ENCODE measurements around the gene EME2. TPM values are rescaled to one million over a fixed set of nuclear protein-coding genes. Genes with fewer than 3 reads are reported as not detected.

Gene EME2
- total RNA-seq, 1 donor from 2014 or later = 30.0 TPM

DNA sequence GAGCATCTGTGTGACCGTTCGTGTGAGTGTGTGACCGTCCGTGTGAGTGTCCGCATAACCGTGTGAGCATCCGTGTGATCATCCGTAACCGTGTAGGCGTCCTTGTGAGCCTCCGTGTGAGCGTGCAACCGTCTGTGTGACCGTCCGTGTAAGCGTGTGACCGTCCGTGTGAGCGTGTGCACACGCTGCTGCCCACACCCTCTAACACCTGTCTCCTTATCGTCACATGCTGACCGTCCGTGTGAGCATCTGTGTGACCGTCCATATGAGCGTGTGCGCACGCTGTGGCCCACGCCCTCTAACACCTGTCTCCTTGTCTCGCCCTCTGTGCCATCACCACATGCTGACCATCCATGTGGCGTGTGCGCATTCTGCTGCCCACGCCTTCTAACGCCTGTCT lies 32.4 kb upstream of the EME2 start:
- Mint-ChIP-seq H3K4me1 (no peaks in the 10 kb centered on the region), H3K36me3 (ENCODE audit: low read depth) (peaks cover 2% of the 10 kb centered on the region), H3K9me3 (no peaks in the 10 kb centered on the region), H3K4me3 (no peak overlapping the region), H3K27me3 (no peaks in the 10 kb centered on the region), H3K27ac (no peak overlapping the region)
- intact Hi-C loops (cut with micrococcal nuclease) = no loop called here
- DNase-seq = no peak

DNA sequence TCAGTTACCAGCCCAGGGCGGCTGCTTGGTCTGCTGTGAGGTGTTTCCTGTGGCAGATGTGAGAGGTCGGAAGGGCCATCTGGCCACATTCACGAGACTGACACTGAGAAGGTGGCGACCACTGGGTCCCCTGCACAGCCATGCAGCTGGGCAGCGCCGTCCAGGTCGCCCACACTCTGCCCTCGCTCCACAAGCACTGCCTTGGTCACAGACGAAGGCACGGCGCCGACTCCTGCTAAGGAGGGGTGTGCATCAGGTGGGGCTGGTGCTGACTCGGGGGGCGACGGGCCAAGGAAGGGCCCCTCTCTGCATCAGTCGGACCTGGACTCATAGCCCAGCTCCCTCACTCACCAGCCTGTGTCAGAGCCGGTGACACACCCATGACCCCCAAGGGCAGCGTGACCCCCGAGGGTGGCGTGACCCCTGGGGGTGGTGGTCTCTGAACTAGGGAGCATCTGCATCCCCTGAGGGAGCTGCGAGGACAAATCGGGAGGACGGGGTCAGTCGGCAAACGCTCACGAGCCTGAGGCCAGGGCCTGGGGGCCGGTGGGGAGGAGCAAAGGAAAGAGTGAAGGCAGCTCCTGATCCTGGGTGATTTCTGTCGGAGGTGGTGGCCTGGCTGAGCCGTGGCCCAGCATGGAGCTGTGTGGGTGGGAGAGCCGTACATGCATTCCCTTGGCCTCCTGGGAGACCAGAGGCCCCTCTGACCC lies 31.7 kb upstream of the EME2 start:
- intact Hi-C loops (cut with micrococcal nuclease) = no loop called here
- Mint-ChIP-seq H3K4me1 (no peaks in the 10 kb centered on the region), H3K4me3 (no peak overlapping the region), H3K36me3 (ENCODE audit: low read depth) (peaks cover 4% of the 10 kb centered on the region), H3K27ac (no peak overlapping the region), H3K9me3 (no peaks in the 10 kb centered on the region), H3K27me3 (no peaks in the 10 kb centered on the region)
- DNase-seq = no peak

DNA sequence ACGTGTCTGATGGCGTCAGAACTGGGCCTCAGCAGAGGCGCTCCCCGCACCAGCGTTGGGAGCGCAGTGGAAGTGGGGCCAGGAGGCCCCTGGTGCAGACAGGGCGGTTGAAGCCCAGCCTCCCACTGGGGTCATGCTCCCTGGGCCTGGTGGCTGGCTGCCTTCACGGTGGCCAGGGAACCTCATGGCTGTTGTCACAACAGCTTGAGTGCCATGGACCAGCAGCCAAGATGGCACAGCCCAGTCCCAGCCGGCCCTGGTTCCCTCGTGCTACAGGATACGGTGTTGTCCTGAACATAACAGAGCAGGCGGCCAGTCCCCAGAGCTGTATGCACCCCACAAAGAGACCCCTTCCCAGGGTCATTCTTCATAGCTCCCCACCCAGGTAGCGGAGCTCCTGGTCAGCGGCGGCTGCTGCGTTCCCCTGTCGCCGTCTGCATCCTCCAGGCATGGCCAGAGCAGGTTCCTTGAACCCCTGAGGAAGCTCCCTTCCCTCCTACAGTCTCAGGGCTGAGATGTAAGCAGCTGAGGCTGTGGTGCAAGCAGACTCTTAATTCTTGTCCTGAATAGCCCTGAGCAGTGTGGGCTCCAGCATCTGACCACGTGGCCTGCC lies 31.0 kb upstream of the EME2 start:
- no peak overlapping the region for H3K4me3 Mint-ChIP-seq
- DNase-seq = no peak
- H3K4me1 Mint-ChIP-seq = no peaks in the 10 kb centered on the region
- no peak overlapping the region for H3K27ac Mint-ChIP-seq
- no peaks in the 10 kb centered on the region for H3K9me3 Mint-ChIP-seq
- peaks cover 4% of the 10 kb centered on the region for H3K36me3 Mint-ChIP-seq (ENCODE audit: low read depth)
- intact Hi-C loops (cut with micrococcal nuclease) = no loop called here
- no peaks in the 10 kb centered on the region for H3K27me3 Mint-ChIP-seq

- no peak overlapping the region for H3K27ac Mint-ChIP-seq
Observed at GRCh38 chr16:1743376-1744337, 29.0 kb upstream of the EME2 start.

GRCh38 chr16:1744338-1744840 lies 28.2 kb upstream of the EME2 start:
- Mint-ChIP-seq H3K4me3 (no peak overlapping the region), H3K9me3 (no peaks in the 10 kb centered on the region), H3K4me1 (no peaks in the 10 kb centered on the region), H3K27me3 (no peaks in the 10 kb centered on the region), H3K27ac (no peak overlapping the region), H3K36me3 (ENCODE audit: low read depth) (peaks cover 9% of the 10 kb centered on the region)
- DNase-seq = no peak
- intact Hi-C loops (cut with micrococcal nuclease) = no loop called here

More at GRCh38 chr16:1743376-1744337, 29.0 kb upstream of the EME2 start:
- Mint-ChIP-seq H3K4me1 (no peaks in the 10 kb centered on the region), H3K36me3 (ENCODE audit: low read depth) (peaks cover 6% of the 10 kb centered on the region), H3K9me3 (no peaks in the 10 kb centered on the region), H3K27me3 (no peaks in the 10 kb centered on the region), H3K4me3 (no peak overlapping the region)
- intact Hi-C loops (cut with micrococcal nuclease) = no loop called here
- no peak for DNase-seq

GRCh38 chr16:1745181-1745899 lies 27.3 kb upstream of the EME2 start:
- intact Hi-C loops (cut with micrococcal nuclease) = no loop called here
- Mint-ChIP-seq H3K4me3 (no peak overlapping the region), H3K36me3 (ENCODE audit: low read depth) (peaks cover 9% of the 10 kb centered on the region), H3K9me3 (no peaks in the 10 kb centered on the region), H3K4me1 (no peaks in the 10 kb centered on the region), H3K27ac (no peak overlapping the region), H3K27me3 (no peaks in the 10 kb centered on the region)
- no peak for DNase-seq

GRCh38 chr16:1745900-1746692 lies 26.5 kb upstream of the EME2 start:
- Mint-ChIP-seq H3K4me3 (no peak overlapping the region), H3K27me3 (no peaks in the 10 kb centered on the region), H3K4me1 (no peaks in the 10 kb centered on the region), H3K36me3 (ENCODE audit: low read depth) (peaks cover 9% of the 10 kb centered on the region), H3K27ac (no peak overlapping the region), H3K9me3 (no peaks in the 10 kb centered on the region)
- intact Hi-C loops (cut with micrococcal nuclease) = no loop called here
- no peak for DNase-seq

- intact Hi-C loops (cut with micrococcal nuclease) = no loop called here
- no peaks in the 10 kb centered on the region for H3K27me3 Mint-ChIP-seq
- H3K9me3 Mint-ChIP-seq = no peaks in the 10 kb centered on the region
- no peak overlapping the region for H3K4me3 Mint-ChIP-seq
- H3K4me1 Mint-ChIP-seq = no peaks in the 10 kb centered on the region
- DNase-seq = no peak
- H3K27ac Mint-ChIP-seq = no peak overlapping the region
- peaks cover 7% of the 10 kb centered on the region for H3K36me3 Mint-ChIP-seq (ENCODE audit: low read depth)
Observed at GRCh38 chr16:1746693-1747195, 25.9 kb upstream of the EME2 start.

GRCh38 chr16:1747934-1748333 lies 24.7 kb upstream of the EME2 start:
- no peaks in the 10 kb centered on the region for H3K27me3 Mint-ChIP-seq
- intact Hi-C loops (cut with micrococcal nuclease) = no loop called here
- H3K27ac Mint-ChIP-seq = no peak overlapping the region

GRCh38 chr16:1749152-1750117 lies 23.2 kb upstream of the EME2 start:
- Mint-ChIP-seq H3K9me3 (no peaks in the 10 kb centered on the region), H3K27me3 (no peaks in the 10 kb centered on the region), H3K36me3 (ENCODE audit: low read depth) (peaks cover 8% of the 10 kb centered on the region), H3K4me3 (no peak overlapping the region), H3K27ac (no peak overlapping the region), H3K4me1 (no peaks in the 10 kb centered on the region)
- no peak for DNase-seq
- intact Hi-C loops (cut with micrococcal nuclease) = no loop called here

More at GRCh38 chr16:1747934-1748333, 24.7 kb upstream of the EME2 start:
- Mint-ChIP-seq H3K4me3 (no peak overlapping the region), H3K36me3 (ENCODE audit: low read depth) (peaks cover 7% of the 10 kb centered on the region), H3K4me1 (no peaks in the 10 kb centered on the region), H3K9me3 (no peaks in the 10 kb centered on the region)
- no peak for DNase-seq

- no peak for DNase-seq
- Mint-ChIP-seq H3K27ac (no peak overlapping the region), H3K36me3 (ENCODE audit: low read depth) (peaks cover 13% of the 10 kb centered on the region), H3K27me3 (no peaks in the 10 kb centered on the region), H3K4me3 (no peak overlapping the region), H3K4me1 (peaks cover 3% of the 10 kb centered on the region), H3K9me3 (no peaks in the 10 kb centered on the region)
- intact Hi-C loops (cut with micrococcal nuclease) = no loop called here
Observed at GRCh38 chr16:1751946-1752345, 20.7 kb upstream of the EME2 start.

DNA sequence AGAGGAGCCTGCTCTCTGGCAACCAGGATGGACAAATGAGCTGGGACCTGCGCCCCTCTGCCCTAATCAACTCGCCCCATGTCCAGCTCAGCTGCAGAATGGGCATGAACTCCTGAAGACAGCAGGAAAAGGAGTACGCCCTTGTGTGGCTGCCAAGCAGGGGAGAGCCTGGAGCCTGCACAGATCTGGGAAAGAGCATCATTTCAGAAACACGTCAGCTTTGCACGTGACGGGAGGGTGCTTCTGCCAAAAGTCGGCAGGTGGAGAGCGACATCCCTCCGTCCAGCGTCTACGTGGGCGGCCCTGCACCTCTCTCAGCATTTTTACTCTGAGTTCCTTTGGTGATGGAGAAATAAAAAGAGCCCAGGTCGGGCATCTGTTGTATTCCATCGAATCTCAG lies 19.8 kb upstream of the EME2 start:
- Mint-ChIP-seq H3K9me3 (no peaks in the 10 kb centered on the region), H3K27me3 (no peaks in the 10 kb centered on the region), H3K4me3 (no peak overlapping the region), H3K27ac (no peak overlapping the region), H3K36me3 (ENCODE audit: low read depth) (peaks cover 13% of the 10 kb centered on the region), H3K4me1 (peaks cover 5% of the 10 kb centered on the region)
- DNase-seq = no peak
- intact Hi-C loops (cut with micrococcal nuclease) = no loop called here
